Body of pancreas (tissue), 4 donors: ENCODE data around the gene ASCL3.

ENCODE experiments used
- CTCF ChIP-seq, 7 experiments: fragments of 450-650 bp in 4 of 7; fragments of 200-600 bp in 3 of 7; sonication (generic) in 3 of 7; IDR thresholded peaks; one replicate each; pipeline ENCODE4 v1.5.1; 2016 to 2019; ENCODE audit warnings: antibody characterized with exemption in 7 of 7
- POLR2A ChIP-seq, 3 donors: fragments of 450-650 bp; IDR thresholded peaks; one replicate each; pipeline ENCODE4 v1.6.1; 2016; ENCODE audit warnings: antibody characterized with exemption in 3 of 3, mild to moderate bottlenecking in 2 of 3

DNA sequence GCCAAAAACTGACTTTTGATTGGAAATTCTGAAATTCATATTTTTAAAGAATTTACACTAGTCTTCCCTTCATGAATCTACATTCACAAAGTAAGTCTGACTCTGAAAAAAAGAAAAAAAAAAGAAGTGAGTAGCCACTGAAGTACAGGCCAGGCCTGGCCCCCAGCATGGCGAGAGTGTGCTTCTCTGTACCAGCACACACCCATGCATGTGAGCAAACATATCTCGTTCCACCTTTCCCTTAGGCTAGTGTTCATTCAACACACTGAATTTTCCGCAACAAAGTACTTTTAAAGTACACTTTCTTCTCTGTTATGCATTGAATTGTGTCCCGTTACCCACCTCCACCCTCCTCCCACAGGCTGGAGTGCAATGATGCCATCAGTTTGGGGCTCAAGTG, 14.6 kb downstream of the ASCL3 start:
- TF ChIP-seq CTCF (IDR thresholded peaks at IDR 0.05) (no peak), POLR2A (IDR thresholded peaks at IDR 0.05) (no peak)
